Measurements from ENCODE around the gene CDK5. TPM values are rescaled to one million over a fixed set of nuclear protein-coding genes. Genes with fewer than 3 reads are reported as not detected.

The CDK5 gene
- polyA plus RNA-seq, 1 donor (not counting 4 experiments of a cell fraction or from before 2014, with no cell fraction given), result 19.3 TPM

DNA sequence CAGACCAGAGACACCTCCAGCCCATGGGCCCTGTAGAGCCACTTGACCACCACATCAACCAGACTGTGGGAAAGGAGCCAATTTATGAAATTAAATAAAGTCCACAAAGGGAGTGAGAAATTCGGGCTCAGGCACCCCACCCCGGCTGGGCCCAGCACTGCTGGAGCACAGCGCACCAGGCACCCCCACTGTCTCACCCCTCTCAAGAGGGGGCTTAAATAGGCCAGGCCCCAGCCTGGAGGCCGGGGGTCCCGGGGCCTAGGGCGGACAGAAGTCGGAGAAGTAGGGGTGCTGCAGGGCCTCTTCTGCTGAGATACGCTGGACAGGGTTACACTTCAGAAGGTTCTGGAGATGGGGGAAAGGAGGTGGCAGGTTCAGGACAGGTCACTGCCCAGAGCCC, 3.9 kb downstream of the CDK5 start:
- H3K79me2 ChIP-seq (ENCODE audit: control insufficient read depth, insufficient read depth, low read length), result no peaks in the 10 kb centered on the region
- H3K9ac ChIP-seq (ENCODE audit: control insufficient read depth, extremely low read depth, insufficient read depth, low read length), result no peak overlapping the region
- no peak for DNase-seq (ENCODE audit: low read depth, low spot score)
- no peaks in the 10 kb centered on the region for H3K9me3 ChIP-seq (ENCODE audit: control insufficient read depth, low read depth, low read length)
- H2AFZ ChIP-seq (ENCODE audit: control insufficient read depth, low read length), result no peak overlapping the region
- peaks cover 4% of the 10 kb centered on the region for H3K27me3 ChIP-seq (ENCODE audit: control insufficient read depth, extremely low read depth, insufficient read depth, low read length)
- peaks cover 3 to 7% of the 10 kb centered on the region in 2 experiments for H3K36me3 ChIP-seq (ENCODE audit: control insufficient read depth in 2 of 2, extremely low read depth in 1 of 2, insufficient read depth in 2 of 2, low read length in 2 of 2)
- H3K27ac ChIP-seq (ENCODE audit: control insufficient read depth, insufficient read depth, low read length), result no peak overlapping the region
- no peaks in the 10 kb centered on the region for H4K20me1 ChIP-seq (ENCODE audit: control insufficient read depth, extremely low read depth, insufficient read depth, low read length)
- H3K4me1 ChIP-seq (ENCODE audit: control insufficient read depth, extremely low read depth, insufficient read depth, low read length), result peaks cover 17% of the 10 kb centered on the region
- no peak overlapping the region for H3K4me2 ChIP-seq (ENCODE audit: control insufficient read depth, extremely low read depth, insufficient read depth, low read depth, low read length)
- H3K9me1 ChIP-seq (ENCODE audit: control insufficient read depth, extremely low read depth, insufficient read depth, low read length), result no peaks in the 10 kb centered on the region
- FAIRE-seq, result no peak
- TF ChIP-seq EZH2 (IDR thresholded peaks at IDR 0.05; ENCODE audit: low read length), result no peak
- TF ChIP-seq, protein P1, sequence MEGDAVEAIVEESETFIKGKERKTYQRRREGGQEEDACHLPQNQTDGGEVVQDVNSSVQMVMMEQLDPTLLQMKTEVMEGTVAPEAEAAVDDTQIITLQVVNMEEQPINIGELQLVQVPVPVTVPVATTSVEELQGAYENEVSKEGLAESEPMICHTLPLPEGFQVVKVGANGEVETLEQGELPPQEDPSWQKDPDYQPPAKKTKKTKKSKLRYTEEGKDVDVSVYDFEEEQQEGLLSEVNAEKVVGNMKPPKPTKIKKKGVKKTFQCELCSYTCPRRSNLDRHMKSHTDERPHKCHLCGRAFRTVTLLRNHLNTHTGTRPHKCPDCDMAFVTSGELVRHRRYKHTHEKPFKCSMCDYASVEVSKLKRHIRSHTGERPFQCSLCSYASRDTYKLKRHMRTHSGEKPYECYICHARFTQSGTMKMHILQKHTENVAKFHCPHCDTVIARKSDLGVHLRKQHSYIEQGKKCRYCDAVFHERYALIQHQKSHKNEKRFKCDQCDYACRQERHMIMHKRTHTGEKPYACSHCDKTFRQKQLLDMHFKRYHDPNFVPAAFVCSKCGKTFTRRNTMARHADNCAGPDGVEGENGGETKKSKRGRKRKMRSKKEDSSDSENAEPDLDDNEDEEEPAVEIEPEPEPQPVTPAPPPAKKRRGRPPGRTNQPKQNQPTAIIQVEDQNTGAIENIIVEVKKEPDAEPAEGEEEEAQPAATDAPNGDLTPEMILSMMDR (optimal IDR thresholded peaks at IDR 0.05 in 1 of 3, IDR thresholded peaks at IDR 0.05 in 1 of 3, conservative IDR thresholded peaks at IDR 0.05 in 1 of 3; ENCODE audit: extremely low read depth in 1 of 3, insufficient read depth in 2 of 3, low read length in 3 of 3), result no peak
- dilution Hi-C loops (cut with MboI; ENCODE audit: extremely low pct_ligation_motif_present, low sequenced_read_pairs), result no loop called here
- no peak overlapping the region for H3K4me3 ChIP-seq (ENCODE audit: control insufficient read depth in 2 of 3, extremely low read depth in 1 of 3, insufficient read depth in 2 of 3, low read depth in 1 of 3, low read length in 3 of 3)

DNA sequence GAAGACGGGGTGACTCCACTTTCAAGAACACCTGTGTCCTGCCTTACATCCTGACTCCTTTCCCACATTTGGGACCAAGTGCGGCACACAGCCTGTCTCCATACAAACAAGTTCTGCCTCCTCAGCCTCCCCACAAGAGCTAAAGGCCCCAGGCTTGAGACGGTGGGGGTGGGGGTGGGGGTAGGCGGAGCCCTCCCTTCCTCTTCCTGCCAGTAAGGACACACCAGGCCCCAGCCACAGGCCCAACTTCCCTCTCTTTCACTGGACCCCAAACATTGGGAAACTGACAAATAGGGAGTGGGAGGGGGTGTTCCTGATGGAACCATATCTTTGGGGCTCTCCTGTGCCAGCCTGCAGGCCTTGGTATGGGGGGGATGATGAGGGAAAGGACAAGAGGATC, 4.6 kb downstream of the CDK5 start:
- H3K36me3 ChIP-seq (ENCODE audit: control insufficient read depth in 2 of 2, extremely low read depth in 1 of 2, insufficient read depth in 2 of 2, low read length in 2 of 2), result peaks cover 3 to 7% of the 10 kb centered on the region in 2 experiments
- H3K79me2 ChIP-seq (ENCODE audit: control insufficient read depth, insufficient read depth, low read length), result no peaks in the 10 kb centered on the region
- H3K4me3 ChIP-seq (ENCODE audit: control insufficient read depth in 2 of 3, extremely low read depth in 1 of 3, insufficient read depth in 2 of 3, low read depth in 1 of 3, low read length in 3 of 3), result no peak overlapping the region
- DNase-seq (ENCODE audit: low read depth, low spot score), result no peak
- no peak overlapping the region for H3K27ac ChIP-seq (ENCODE audit: control insufficient read depth, insufficient read depth, low read length)
- no peaks in the 10 kb centered on the region for H3K9me1 ChIP-seq (ENCODE audit: control insufficient read depth, extremely low read depth, insufficient read depth, low read length)
- H3K4me2 ChIP-seq (ENCODE audit: control insufficient read depth, extremely low read depth, insufficient read depth, low read depth, low read length), result no peak overlapping the region
- dilution Hi-C loops (cut with MboI; ENCODE audit: extremely low pct_ligation_motif_present, low sequenced_read_pairs), result no loop called here
- no peak for FAIRE-seq
- H3K27me3 ChIP-seq (ENCODE audit: control insufficient read depth, extremely low read depth, insufficient read depth, low read length), result peaks cover 4% of the 10 kb centered on the region
- TF ChIP-seq, protein P1 (optimal IDR thresholded peaks at IDR 0.05 in 1 of 3, IDR thresholded peaks at IDR 0.05 in 1 of 3, conservative IDR thresholded peaks at IDR 0.05 in 1 of 3; ENCODE audit: extremely low read depth in 1 of 3, insufficient read depth in 2 of 3, low read length in 3 of 3), result no peak
- H3K9me3 ChIP-seq (ENCODE audit: control insufficient read depth, low read depth, low read length), result no peaks in the 10 kb centered on the region
- H2AFZ ChIP-seq (ENCODE audit: control insufficient read depth, low read length), result no peak overlapping the region
- no peak overlapping the region for H3K9ac ChIP-seq (ENCODE audit: control insufficient read depth, extremely low read depth, insufficient read depth, low read length)
- H3K4me1 ChIP-seq (ENCODE audit: control insufficient read depth, extremely low read depth, insufficient read depth, low read length), result peaks cover 11% of the 10 kb centered on the region
- H4K20me1 ChIP-seq (ENCODE audit: control insufficient read depth, extremely low read depth, insufficient read depth, low read length), result no peaks in the 10 kb centered on the region

Data from keratinocyte (primary cell).